DND-41 (cell line): ENCODE measurements around the gene GALM.

Experiments used
- ATAC-seq: fragments of 200-7000 bp; cut with Tn5 transposase; 3 replicates; pipeline ENCODE4 v1.9.1; 2021; ENCODE audit warnings: low read depth; ENCODE audit not compliant: insufficient read depth
- DNase-seq: peaks from one replicate; pipeline ENCODE4 v3.0.0-alpha.2; 2020
- H2AFZ ChIP-seq: 2 replicates; pipeline ENCODE4 v1.6.0; 2012; ENCODE audit warnings: low read depth, low read length
- H3K27ac ChIP-seq: 2 replicates; pipeline ENCODE4 v1.5.1; 2012; ENCODE audit warnings: low read length, inconsistent platforms
- H3K27me3 ChIP-seq: fragments of 200-600 bp; sonication (generic); 2 replicates; pipeline ENCODE4 v1.6.0; 2012; ENCODE audit warnings: low read length, mild to moderate bottlenecking, inconsistent platforms; ENCODE audit not compliant: insufficient read depth, poor library complexity
- H3K36me3 ChIP-seq: 2 replicates; pipeline ENCODE4 v1.5.1; 2012; ENCODE audit warnings: low read length, inconsistent platforms; ENCODE audit not compliant: insufficient read depth
- H3K4me1 ChIP-seq: 2 replicates; pipeline ENCODE4 v1.5.1; 2012; ENCODE audit warnings: mild to moderate bottlenecking, low read length; ENCODE audit not compliant: insufficient read depth
- H3K4me2 ChIP-seq: 2 replicates; pipeline ENCODE4 v1.6.0; 2012; ENCODE audit warnings: mild to moderate bottlenecking, moderate library complexity, low read length, inconsistent platforms; ENCODE audit not compliant: insufficient read depth
- H3K4me3 ChIP-seq, 2 experiments: fragments of 200-600 bp in 1 of 2; shearing (Covaris generic) in 1 of 2; 2 replicates each; pipeline ENCODE4 v1.5.1; 2012 to 2016; ENCODE audit warnings: inconsistent platforms in 2 of 2, low read length in 2 of 2, mild to moderate bottlenecking in 2 of 2, low read depth in 1 of 2, moderate library complexity in 1 of 2
- H3K79me2 ChIP-seq: 2 replicates; pipeline ENCODE4 v1.6.0; 2012; ENCODE audit warnings: low read length, inconsistent platforms; ENCODE audit not compliant: insufficient read depth
- H3K9ac ChIP-seq: 2 replicates; pipeline ENCODE4 v1.6.0; 2012; ENCODE audit warnings: low read depth, mild to moderate bottlenecking, inconsistent platforms, low read length, moderate library complexity
- H3K9me3 ChIP-seq: 2 replicates; pipeline ENCODE4 v1.5.1; 2012; ENCODE audit warnings: low read length, moderate library complexity, mild to moderate bottlenecking, inconsistent platforms; ENCODE audit not compliant: insufficient read depth, severe bottlenecking
- H4K20me1 ChIP-seq: 2 replicates; pipeline ENCODE4 v1.6.0; 2012; ENCODE audit warnings: low read length; ENCODE audit not compliant: insufficient read depth
- EZH2 ChIP-seq: IDR thresholded peaks from 3 replicates; pipeline ENCODE4 v1.6.1; 2012; ENCODE audit warnings: borderline replicate concordance, low read depth, mild to moderate bottlenecking, moderate library complexity, low read length, inconsistent platforms; ENCODE audit not compliant: severe bottlenecking
- TF ChIP-seq, protein P1 (sequence below): IDR thresholded peaks from 2 replicates; pipeline ENCODE4 v1.5.1; 2012; ENCODE audit warnings: borderline replicate concordance, low read length, moderate library complexity, mild to moderate bottlenecking; ENCODE audit not compliant: poor library complexity, severe bottlenecking; ENCODE audit errors: extremely low read depth

The GALM gene

DNA sequence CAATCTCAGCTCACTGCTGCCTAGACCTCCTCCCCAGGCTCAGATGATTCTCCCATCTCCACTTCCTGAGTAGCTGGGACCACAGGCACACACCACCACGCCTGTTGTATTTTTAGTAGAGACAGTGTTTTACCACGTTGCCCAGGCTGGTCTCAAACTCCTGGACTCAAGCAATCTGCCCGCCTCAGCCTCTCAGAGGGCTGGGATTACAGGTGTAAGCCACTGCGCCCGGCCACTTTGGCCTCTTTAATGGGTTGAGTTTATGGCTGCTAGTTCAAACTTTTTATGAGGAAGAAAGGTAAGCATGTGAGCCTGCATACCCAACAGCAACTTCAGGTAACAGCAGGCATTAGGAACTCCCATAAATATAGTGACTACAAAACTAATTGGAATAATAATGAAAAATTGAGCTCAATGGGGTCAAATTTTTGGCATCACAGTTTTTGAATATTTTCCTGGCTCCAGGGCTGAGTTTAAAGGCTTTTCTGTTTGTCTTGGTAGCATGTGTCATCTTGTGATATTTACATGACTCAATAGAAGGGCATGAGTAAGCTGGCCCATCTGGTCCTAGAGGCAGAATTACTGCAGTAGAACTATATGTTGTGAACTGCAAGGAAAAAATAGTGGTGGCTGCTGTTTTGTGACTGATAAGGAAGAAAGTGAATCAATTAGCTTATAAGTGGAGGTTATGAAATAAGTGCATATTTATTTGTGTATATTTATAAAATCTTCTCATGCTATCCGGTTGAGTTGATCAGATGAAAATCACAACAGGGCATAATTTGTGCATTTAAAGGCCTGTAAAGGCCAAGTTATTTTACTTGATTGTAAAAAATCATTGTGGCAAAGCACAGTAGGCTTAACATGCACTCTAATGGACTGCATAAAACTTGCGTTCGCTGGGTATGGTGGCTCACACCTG, 24.8 kb downstream of the GALM start:
- H3K36me3 ChIP-seq = no peaks in the 10 kb centered on the region

DNA sequence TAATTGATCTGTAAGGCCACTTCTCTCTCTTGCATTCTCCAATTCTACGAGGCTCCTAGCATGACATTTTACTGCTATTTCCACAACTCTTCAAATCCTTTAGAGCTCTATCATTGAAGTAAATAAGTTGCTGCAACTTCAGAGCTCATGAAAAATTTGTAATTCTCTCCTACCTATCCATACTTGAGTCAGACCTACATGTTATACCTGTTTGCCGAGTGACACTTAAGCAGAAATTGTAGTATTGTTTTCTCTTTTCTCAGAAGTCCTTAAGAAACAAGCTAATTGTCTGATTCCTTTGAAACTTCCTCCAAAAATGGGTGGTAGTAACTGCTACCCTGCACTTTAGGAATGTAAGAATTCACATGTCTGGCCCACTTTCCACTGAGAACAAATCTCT, 26.1 kb downstream of the GALM start:
- Histone ChIP-seq H4K20me1 (no peaks in the 10 kb centered on the region), H2AFZ (no peak overlapping the region), H3K36me3 (no peaks in the 10 kb centered on the region), H3K9me3 (no peaks in the 10 kb centered on the region), H3K9ac (no peak overlapping the region), H3K79me2 (no peaks in the 10 kb centered on the region), H3K27me3 (no peaks in the 10 kb centered on the region), H3K4me2 (no peak overlapping the region), H3K27ac (no peak overlapping the region), H3K4me3 (no peak overlapping the region), H3K4me1 (no peaks in the 10 kb centered on the region)
- no peak for DNase-seq
- no peak for TF ChIP-seq EZH2
- TF ChIP-seq, protein P1, sequence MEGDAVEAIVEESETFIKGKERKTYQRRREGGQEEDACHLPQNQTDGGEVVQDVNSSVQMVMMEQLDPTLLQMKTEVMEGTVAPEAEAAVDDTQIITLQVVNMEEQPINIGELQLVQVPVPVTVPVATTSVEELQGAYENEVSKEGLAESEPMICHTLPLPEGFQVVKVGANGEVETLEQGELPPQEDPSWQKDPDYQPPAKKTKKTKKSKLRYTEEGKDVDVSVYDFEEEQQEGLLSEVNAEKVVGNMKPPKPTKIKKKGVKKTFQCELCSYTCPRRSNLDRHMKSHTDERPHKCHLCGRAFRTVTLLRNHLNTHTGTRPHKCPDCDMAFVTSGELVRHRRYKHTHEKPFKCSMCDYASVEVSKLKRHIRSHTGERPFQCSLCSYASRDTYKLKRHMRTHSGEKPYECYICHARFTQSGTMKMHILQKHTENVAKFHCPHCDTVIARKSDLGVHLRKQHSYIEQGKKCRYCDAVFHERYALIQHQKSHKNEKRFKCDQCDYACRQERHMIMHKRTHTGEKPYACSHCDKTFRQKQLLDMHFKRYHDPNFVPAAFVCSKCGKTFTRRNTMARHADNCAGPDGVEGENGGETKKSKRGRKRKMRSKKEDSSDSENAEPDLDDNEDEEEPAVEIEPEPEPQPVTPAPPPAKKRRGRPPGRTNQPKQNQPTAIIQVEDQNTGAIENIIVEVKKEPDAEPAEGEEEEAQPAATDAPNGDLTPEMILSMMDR = no peak
- no peak for ATAC-seq

More for the DNA sequence above, 24.8 kb downstream of the GALM start:
- Histone ChIP-seq H3K27ac (no peak overlapping the region), H3K4me3 (no peak overlapping the region), H3K9me3 (no peaks in the 10 kb centered on the region), H3K27me3 (no peaks in the 10 kb centered on the region), H2AFZ (no peak overlapping the region), H3K79me2 (no peaks in the 10 kb centered on the region), H3K9ac (no peak overlapping the region), H3K4me1 (no peaks in the 10 kb centered on the region), H4K20me1 (no peaks in the 10 kb centered on the region), H3K4me2 (no peak overlapping the region)
- no peak for TF ChIP-seq EZH2
- TF ChIP-seq, protein P1 = no peak
- ATAC-seq (peak; percentile 65; the same call in 2 of the 3 replicates), DNase-seq (no peak)

DNA sequence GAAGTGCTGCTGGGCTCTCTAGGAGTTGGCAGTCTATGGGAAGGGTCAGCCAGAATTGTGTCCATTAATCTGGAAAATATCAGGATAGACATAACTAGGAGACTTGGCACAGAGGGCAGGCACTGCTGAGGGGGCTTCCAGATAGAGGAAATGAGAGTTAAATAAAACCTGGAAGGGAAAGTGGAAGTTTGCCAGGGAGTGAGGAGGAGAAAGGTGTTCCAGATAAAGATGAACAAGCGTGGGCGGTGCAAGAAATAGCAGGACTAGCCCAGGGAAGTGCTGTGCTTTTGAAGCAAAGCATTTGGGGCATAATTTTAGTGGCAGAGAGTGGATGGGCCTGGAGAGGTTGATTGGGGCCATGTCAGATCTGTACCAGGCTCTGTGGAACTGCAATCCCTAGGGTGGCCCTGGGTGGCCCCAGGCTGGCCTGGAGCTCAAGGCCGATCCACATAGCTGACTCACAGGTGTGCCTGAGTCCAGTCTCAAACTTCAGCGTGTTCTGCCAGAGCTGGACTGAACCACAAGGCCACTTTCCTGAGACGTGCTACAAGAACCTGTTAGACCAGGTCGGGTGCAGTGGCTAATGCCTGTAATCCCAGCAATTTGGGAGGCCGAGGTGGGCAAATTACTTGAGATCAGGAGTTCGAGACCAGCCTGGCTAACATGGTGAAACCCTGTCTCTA, 26.9 kb downstream of the GALM start:
- Histone ChIP-seq H3K27ac (no peak overlapping the region), H3K27me3 (no peaks in the 10 kb centered on the region), H4K20me1 (no peaks in the 10 kb centered on the region), H3K9me3 (no peaks in the 10 kb centered on the region), H3K4me1 (no peaks in the 10 kb centered on the region), H3K36me3 (no peaks in the 10 kb centered on the region), H3K4me3 (no peak overlapping the region), H3K9ac (no peak overlapping the region), H3K79me2 (no peaks in the 10 kb centered on the region), H3K4me2 (no peak overlapping the region), H2AFZ (no peak overlapping the region)
- ATAC-seq = no peak
- TF ChIP-seq EZH2 = no peak
- TF ChIP-seq, protein P1 = no peak
- DNase-seq = no peak
